Measurements from ENCODE around the gene TXNIP. TPM values are rescaled to one million over a fixed set of nuclear protein-coding genes. Genes with fewer than 3 reads are reported as not detected.

Gene TXNIP
- total and polyA plus RNA-seq, 2 experiments from 2014 or later: 22.8 to 29.1 TPM

DNA sequence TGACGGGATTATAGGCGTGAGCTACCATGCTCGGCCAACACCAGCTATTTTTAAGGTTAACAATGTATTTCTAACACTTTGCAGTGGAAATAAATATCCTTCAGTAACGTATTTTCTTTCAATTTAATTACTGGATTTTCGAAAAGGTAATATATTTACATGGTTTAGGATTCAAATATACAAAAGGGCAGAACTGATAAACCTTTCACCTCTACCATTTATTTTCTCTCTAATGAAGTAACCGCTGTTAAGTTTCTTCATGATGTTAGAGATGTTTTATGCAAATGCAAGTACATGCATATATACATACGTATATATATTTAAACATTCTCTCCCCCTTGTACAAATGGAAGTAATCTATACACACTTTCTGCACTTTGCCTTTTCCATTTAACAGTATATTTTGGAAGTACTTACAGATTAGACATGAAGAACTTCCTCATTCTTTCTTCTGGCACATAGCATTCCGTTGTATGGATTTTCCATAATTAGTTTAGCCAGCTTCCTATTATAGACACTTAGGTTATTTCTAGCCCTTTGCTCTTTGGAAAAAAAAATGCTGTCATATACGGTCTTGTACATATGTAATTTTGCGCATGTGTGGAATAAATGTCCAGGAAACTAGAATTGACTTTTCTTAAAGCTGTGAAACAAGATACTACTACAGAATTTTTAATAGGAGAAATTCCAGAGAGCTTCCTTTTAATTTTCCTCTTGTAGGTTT is 40.0 kb upstream of the TXNIP start (continued):
- TF ChIP-seq ZNF462 (CRISPR knock-in tag; IDR thresholded peaks at IDR 0.05) (no peak), ZNF114 (CRISPR knock-in tag; IDR thresholded peaks at IDR 0.05) (no peak), JUNB (IDR thresholded peaks at IDR 0.05; ENCODE audit: unreplicated experiment) (no peak)

GRCh38 chr1:146035048-146035423 is 38.7 kb upstream of the TXNIP start:
- peak; percentile 64 for DNase-seq (ENCODE audit: low spot score)
- Histone ChIP-seq H3K9me2 (ENCODE audit: insufficient read depth) (no peaks in the 10 kb centered on the region), H4K20me1 (replicated peaks; ENCODE audit: insufficient read depth) (no peaks in the 10 kb centered on the region), H3K4me3 (peak overlapping the region; percentile 46), H3F3A (replicated peaks; ENCODE audit: low read depth) (peaks cover 6% of the 10 kb centered on the region; the same call in 1 of the 2 replicates), H3K27ac (ENCODE audit: low read depth) (no peak overlapping the region), H3K36me3 (ENCODE audit: insufficient read depth) (no peaks in the 10 kb centered on the region), H3K27me3 (ENCODE audit: insufficient read depth) (no peaks in the 10 kb centered on the region), H3K4me1 (ENCODE audit: insufficient read depth) (no peaks in the 10 kb centered on the region), H3K4me2 (peak overlapping the region; percentile 70), H3K79me2 (replicated peaks; ENCODE audit: insufficient read depth) (no peaks in the 10 kb centered on the region), H2AFZ (peak overlapping the region; percentile 87)
- Mint-ChIP-seq H3K36me3 (ENCODE audit: low read depth) (peaks cover 10% of the 10 kb centered on the region; the same call in 2 of the 3 replicates), H3K27ac (no peak overlapping the region), H3K4me3 (peak overlapping the region; percentile 99), H3K27me3 (ENCODE audit: insufficient read depth, low read depth, poor library complexity) (peaks cover 42% of the 10 kb centered on the region), H3K4me1 (peaks cover 12% of the 10 kb centered on the region), H3K9me3 (peaks cover 23% of the 10 kb centered on the region)
- peak; percentile 4 for ATAC-seq
- TF ChIP-seq NANOG (IDR thresholded peaks at IDR 0.05; ENCODE audit: borderline replicate concordance) (no peak), REST (IDR thresholded peaks at IDR 0.05; ENCODE audit: unreplicated experiment) (no peak), STAT1 (IDR thresholded peaks at IDR 0.05; ENCODE audit: unreplicated experiment) (no peak)
